ENCODE measurements around the gene FCN3. TPM values are rescaled to one million over a fixed set of nuclear protein-coding genes. Genes with fewer than 3 reads are reported as not detected.

Gene FCN3
- total RNA-seq, 4 donors from 2014 or later: 2.3 to 7.1 (median 3.7) TPM

GRCh38 chr1:27399251-27400025, 24.8 kb upstream of the FCN3 start:
- no peak overlapping the region for H3K27ac ChIP-seq
- no peak for DNase-seq (ENCODE audit: low spot score in 2 of 2)
- H3K4me1 ChIP-seq: peaks cover 81% of the 10 kb centered on the region

GRCh38 chr1:27398405-27399149, 24.0 kb upstream of the FCN3 start:
- H3K4me3 ChIP-seq: no peak overlapping the region
- no peaks in the 10 kb centered on the region for H3K36me3 ChIP-seq
- 67% methylated on average over 2 of the region's 4 CpGs for WGBS
- DNase-seq (ENCODE audit: low spot score in 2 of 2): no peak
- H3K27ac ChIP-seq: no peak overlapping the region
- no peaks in the 10 kb centered on the region for H3K9me3 ChIP-seq
- TF ChIP-seq POLR2A (IDR thresholded peaks at IDR 0.05) (no peak), POLR2AphosphoS5 (IDR thresholded peaks at IDR 0.05) (no peak), EP300 (IDR thresholded peaks at IDR 0.05) (no peak), CTCF (IDR thresholded peaks at IDR 0.05) (no peak)
- H3K27me3 ChIP-seq: no peaks in the 10 kb centered on the region
- H3K4me1 ChIP-seq: peaks cover 72% of the 10 kb centered on the region

More at GRCh38 chr1:27399251-27400025, 24.8 kb upstream of the FCN3 start:
- H3K4me3 ChIP-seq: no peak overlapping the region
- 45% methylated on average over 4 of the region's 19 CpGs for WGBS
- no peaks in the 10 kb centered on the region for H3K36me3 ChIP-seq
- no peaks in the 10 kb centered on the region for H3K27me3 ChIP-seq
- TF ChIP-seq POLR2A (IDR thresholded peaks at IDR 0.05) (no peak), POLR2AphosphoS5 (IDR thresholded peaks at IDR 0.05) (no peak), EP300 (IDR thresholded peaks at IDR 0.05) (no peak), CTCF (IDR thresholded peaks at IDR 0.05) (no peak)
- no peaks in the 10 kb centered on the region for H3K9me3 ChIP-seq

- H3K36me3 ChIP-seq: no peaks in the 10 kb centered on the region
- H3K9me3 ChIP-seq: no peaks in the 10 kb centered on the region
- no peak overlapping the region for H3K27ac ChIP-seq
- TF ChIP-seq CTCF (IDR thresholded peaks at IDR 0.05) (no peak), POLR2A (IDR thresholded peaks at IDR 0.05) (no peak), POLR2AphosphoS5 (IDR thresholded peaks at IDR 0.05) (no peak)
- 76% methylated on average over 5 of the region's 7 CpGs for WGBS
- peaks cover 66% of the 10 kb centered on the region for H3K4me1 ChIP-seq
- H3K4me3 ChIP-seq: no peak overlapping the region
- H3K27me3 ChIP-seq: no peaks in the 10 kb centered on the region
- DNase-seq (ENCODE audit: low spot score in 2 of 2): no peak
Observed at GRCh38 chr1:27397749-27398148, 23.1 kb upstream of the FCN3 start.

- no peak for TF ChIP-seq EP300 (IDR thresholded peaks at IDR 0.05)
- TF ChIP-seq CTCF (IDR thresholded peaks at IDR 0.05): no peak
- no peak for TF ChIP-seq POLR2AphosphoS5 (IDR thresholded peaks at IDR 0.05)
- no peak for TF ChIP-seq POLR2A (IDR thresholded peaks at IDR 0.05)
- Histone ChIP-seq H3K4me1 (peaks cover 65% of the 10 kb centered on the region), H3K36me3 (no peaks in the 10 kb centered on the region), H3K9me3 (no peaks in the 10 kb centered on the region), H3K4me3 (no peak overlapping the region), H3K27ac (no peak overlapping the region), H3K27me3 (no peaks in the 10 kb centered on the region)
- WGBS: 75% methylated on average over 1 of the region's 3 CpGs
- DNase-seq (ENCODE audit: low spot score in 2 of 2): no peak
Observed at GRCh38 chr1:27397110-27397509, 22.5 kb upstream of the FCN3 start.

Measured in suprapubic skin (tissue), 4 donors.